Smooth muscle cell (in vitro differentiated cells): Measurements from ENCODE around the gene KLHL18. TPM values are rescaled to one million over a fixed set of nuclear protein-coding genes. Genes with fewer than 3 reads are reported as not detected.

ENCODE experiments used
- DNase-seq: peaks from one replicate; lab custom pipeline; 2025; ENCODE audit not compliant: unreplicated experiment; lab: John Stamatoyannopoulos, UW
- H2AFZ ChIP-seq: fragments of 200-600 bp; sonication (generic); 2 replicates; pipeline ENCODE4 v1.6.0; 2016; ENCODE audit warnings: antibody characterized with exemption, low read depth, mild to moderate bottlenecking
- H3F3A ChIP-seq: fragments of 200-600 bp; sonication (generic); 2 replicates; pipeline ENCODE4 v1.6.0; 2017; ENCODE audit warnings: antibody characterized with exemption, low read depth
- H3K27ac ChIP-seq: fragments of 200-600 bp; sonication (generic); 2 replicates; pipeline ENCODE4 v1.5.1; 2016; ENCODE audit warnings: low read depth, mild to moderate bottlenecking
- H3K27me3 ChIP-seq: fragments of 200-600 bp; sonication (generic); 2 replicates; pipeline ENCODE4 v1.6.1; 2016; ENCODE audit warnings: low read depth, mild to moderate bottlenecking
- H3K36me3 ChIP-seq: fragments of 200-600 bp; sonication (generic); 2 replicates; pipeline ENCODE4 v1.5.1; 2016; ENCODE audit warnings: low read depth
- H3K4me1 ChIP-seq: fragments of 200-600 bp; sonication (generic); 2 replicates; pipeline ENCODE4 v1.5.1; 2016; ENCODE audit warnings: low read depth
- H3K4me2 ChIP-seq: fragments of 200-600 bp; sonication (generic); 2 replicates; pipeline ENCODE4 v1.6.0; 2016; ENCODE audit warnings: mild to moderate bottlenecking
- H3K4me3 ChIP-seq: fragments of 200-600 bp; sonication (generic); 2 replicates; pipeline ENCODE4 v1.5.1; 2016; ENCODE audit warnings: mild to moderate bottlenecking
- H3K79me2 ChIP-seq: fragments of 200-600 bp; sonication (generic); 2 replicates; pipeline ENCODE4 v1.6.0; 2016; ENCODE audit warnings: low read depth, mild to moderate bottlenecking
- H3K9ac ChIP-seq: fragments of 200-600 bp; sonication (generic); 2 replicates; pipeline ENCODE4 v1.6.0; 2016; ENCODE audit warnings: low read depth
- H3K9me3 ChIP-seq: fragments of 200-600 bp; sonication (generic); replicated peaks from 2 replicates; pipeline ENCODE4 v1.5.1; 2016; ENCODE audit warnings: low read depth
- H4K20me1 ChIP-seq: fragments of 200-600 bp; sonication (generic); 2 replicates; pipeline ENCODE4 v1.6.0; 2016; ENCODE audit warnings: low read depth
- WGBS: methylation state at CpG from one replicate; pipeline ENCODE4 v1.1.7; 2016; ENCODE audit warnings: low lambda C conversion rate; 5-methylcytosine and 5-hydroxymethylcytosine counted together
- polyA plus RNA-seq: library from polyadenylated mRNA; unstranded; fragments of >200 nt; fragmentation: Nextera tagmentation; extraction: Ambion mirVana; gene quantifications from 2 replicates; pipeline ENCODE4 v1.2.1, GENCODE V29; 2016
- total RNA-seq: library from RNA; depleted of rRNA; stranded (reverse); fragments of >200 nt; gene quantifications from 2 replicates; pipeline ENCODE4 v1.2.3, GENCODE V29; 2014
- TF ChIP-seq, protein P1 (sequence below): fragments of 200-600 bp; sonication (generic); IDR thresholded peaks from 2 replicates; pipeline ENCODE4 v1.5.1; 2017; ENCODE audit warnings: borderline replicate concordance, mild to moderate bottlenecking, antibody characterized with exemption; ENCODE audit not compliant: insufficient read depth, poor library complexity, severe bottlenecking

KLHL18 gene
- total and polyA plus RNA-seq, 2 experiments from 2014 or later: 17.6 to 17.8 TPM

DNA sequence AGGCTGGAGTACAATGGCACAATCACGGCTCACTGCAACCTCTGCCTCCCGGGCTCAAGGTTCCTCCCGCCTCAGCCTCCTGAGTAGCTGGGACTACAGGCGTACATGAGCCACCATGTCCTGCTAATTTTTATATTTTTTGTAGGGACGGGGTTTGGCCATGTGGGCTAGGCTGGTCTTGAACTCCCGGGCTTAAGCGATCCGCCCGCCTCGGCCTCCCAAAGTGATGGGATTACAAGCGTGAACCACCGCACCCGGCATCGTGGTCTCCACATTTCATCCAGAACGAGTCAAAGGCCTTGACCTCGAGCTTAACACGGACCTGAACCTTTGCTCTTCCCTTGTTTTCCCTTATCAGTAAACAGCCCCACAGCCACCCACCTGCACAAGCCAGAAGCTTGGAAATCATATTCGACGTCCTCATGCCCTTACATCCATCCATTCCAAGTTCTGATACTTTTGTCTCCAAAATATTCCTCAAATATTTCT is 96.7 kb downstream of the KLHL18 start:
- H3F3A ChIP-seq: peaks cover 5% of the 10 kb centered on the region
- H3K4me2 ChIP-seq: peak overlapping the region; percentile 96
- no peaks in the 10 kb centered on the region for H3K36me3 ChIP-seq
- H2AFZ ChIP-seq: no peak overlapping the region
- WGBS: 95% methylated on average over 18 of the region's 19 CpGs
- H4K20me1 ChIP-seq: peaks cover 27% of the 10 kb centered on the region
- H3K4me3 ChIP-seq: peak overlapping the region; percentile 72
- H3K9me3 ChIP-seq: no peaks in the 10 kb centered on the region
- H3K4me1 ChIP-seq: peaks cover 18% of the 10 kb centered on the region
- H3K27ac ChIP-seq: peak overlapping the region; percentile 95
- no peaks in the 10 kb centered on the region for H3K27me3 ChIP-seq
- DNase-seq: no peak
- peak overlapping the region; percentile 97 for H3K9ac ChIP-seq
- peaks cover 45% of the 10 kb centered on the region for H3K79me2 ChIP-seq
- TF ChIP-seq, protein P1, sequence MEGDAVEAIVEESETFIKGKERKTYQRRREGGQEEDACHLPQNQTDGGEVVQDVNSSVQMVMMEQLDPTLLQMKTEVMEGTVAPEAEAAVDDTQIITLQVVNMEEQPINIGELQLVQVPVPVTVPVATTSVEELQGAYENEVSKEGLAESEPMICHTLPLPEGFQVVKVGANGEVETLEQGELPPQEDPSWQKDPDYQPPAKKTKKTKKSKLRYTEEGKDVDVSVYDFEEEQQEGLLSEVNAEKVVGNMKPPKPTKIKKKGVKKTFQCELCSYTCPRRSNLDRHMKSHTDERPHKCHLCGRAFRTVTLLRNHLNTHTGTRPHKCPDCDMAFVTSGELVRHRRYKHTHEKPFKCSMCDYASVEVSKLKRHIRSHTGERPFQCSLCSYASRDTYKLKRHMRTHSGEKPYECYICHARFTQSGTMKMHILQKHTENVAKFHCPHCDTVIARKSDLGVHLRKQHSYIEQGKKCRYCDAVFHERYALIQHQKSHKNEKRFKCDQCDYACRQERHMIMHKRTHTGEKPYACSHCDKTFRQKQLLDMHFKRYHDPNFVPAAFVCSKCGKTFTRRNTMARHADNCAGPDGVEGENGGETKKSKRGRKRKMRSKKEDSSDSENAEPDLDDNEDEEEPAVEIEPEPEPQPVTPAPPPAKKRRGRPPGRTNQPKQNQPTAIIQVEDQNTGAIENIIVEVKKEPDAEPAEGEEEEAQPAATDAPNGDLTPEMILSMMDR: no peak

DNA sequence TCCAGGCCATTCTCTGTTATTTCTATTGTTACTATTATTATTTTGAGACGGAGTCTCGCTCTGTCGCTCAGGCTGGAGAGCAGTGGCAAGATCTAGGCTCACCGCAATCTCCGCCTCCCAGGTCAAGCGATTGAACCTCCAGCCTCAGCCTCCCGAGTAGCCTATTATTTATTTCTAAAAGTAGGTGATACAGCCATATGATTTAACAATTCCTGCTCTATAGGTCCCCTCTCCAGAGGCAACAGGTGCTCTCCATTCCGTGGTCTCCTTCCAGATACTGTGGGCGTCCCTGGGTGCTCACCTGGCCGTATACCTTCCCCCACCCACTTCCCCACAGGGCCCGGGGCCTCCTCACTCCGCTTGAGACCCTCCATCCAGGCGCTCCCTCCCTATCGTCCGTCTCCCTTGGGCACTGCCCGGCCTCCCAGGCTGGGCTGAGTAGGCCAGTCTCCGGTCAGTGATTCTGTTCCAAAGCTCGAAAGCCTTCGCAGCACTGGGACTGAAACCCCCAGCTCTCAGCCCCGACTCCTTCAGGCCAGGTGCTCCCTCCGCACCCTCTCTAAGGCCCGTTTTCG is 97.4 kb downstream of the KLHL18 start:
- Histone ChIP-seq H3K27me3 (no peaks in the 10 kb centered on the region), H3K4me2 (peak overlapping the region; percentile 96), H3K9me3 (no peaks in the 10 kb centered on the region), H4K20me1 (peaks cover 32% of the 10 kb centered on the region), H3K4me3 (peak overlapping the region; percentile 72), H3K79me2 (peaks cover 51% of the 10 kb centered on the region), H3K9ac (peak overlapping the region; percentile 97), H3K36me3 (no peaks in the 10 kb centered on the region), H3K27ac (peak overlapping the region; percentile 95), H2AFZ (peak overlapping the region; percentile 42), H3K4me1 (peaks cover 18% of the 10 kb centered on the region), H3F3A (peaks cover 5% of the 10 kb centered on the region)
- 18% methylated on average over 17 of the region's 23 CpGs for WGBS
- TF ChIP-seq, protein P1: no peak
- DNase-seq: no peak

DNA sequence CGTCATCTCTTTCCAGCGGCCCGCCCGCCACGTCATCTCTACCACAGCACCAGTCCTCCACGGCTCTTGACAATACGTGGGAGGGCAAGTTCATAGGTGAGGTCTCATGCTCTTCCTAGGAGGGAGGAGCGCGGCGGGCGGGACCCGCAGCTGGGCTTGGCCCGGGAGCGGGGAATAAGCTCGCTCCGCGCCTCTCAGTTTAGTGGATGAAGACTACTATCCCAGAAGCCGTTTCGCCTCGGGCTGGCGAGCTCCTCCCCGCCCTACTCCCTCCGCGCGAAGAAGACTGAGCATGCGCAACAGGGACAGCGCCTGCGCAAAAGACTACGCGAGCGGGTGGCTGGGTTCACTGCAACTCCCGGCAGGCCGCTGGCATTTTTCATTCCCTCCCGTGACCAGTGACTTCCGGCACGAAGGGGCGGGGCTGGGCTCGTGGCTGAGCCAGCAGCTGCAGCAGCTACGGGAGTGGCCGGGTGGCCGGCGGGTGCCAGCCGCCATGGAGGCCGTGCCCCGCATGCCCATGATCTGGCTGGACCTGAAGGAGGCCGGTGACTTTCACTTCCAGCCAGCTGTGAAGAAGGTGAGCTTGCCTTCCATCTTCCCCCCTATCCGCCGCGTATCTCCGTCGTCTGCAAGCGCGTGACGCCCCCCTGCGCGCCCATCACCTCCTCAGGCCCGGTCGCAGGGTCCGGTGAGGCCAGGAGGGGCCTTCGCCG is 98.0 kb downstream of the KLHL18 start, which contains the start of gene PTPN23:
Gene PTPN23, plus strand, starts transcription at position 421 of the 716 bp plus-strand sequence. Its CDS starts 76 bp downstream, at position 497.
- peaks cover 18% of the 10 kb centered on the region for H3K4me1 ChIP-seq
- peaks cover 5% of the 10 kb centered on the region for H3F3A ChIP-seq
- no peaks in the 10 kb centered on the region for H3K9me3 ChIP-seq
- H3K27me3 ChIP-seq: no peaks in the 10 kb centered on the region
- DNase-seq: peak; percentile 98
- WGBS: under 1% methylated on average over 58 of the region's 61 CpGs
- peak within 1 kb of the TSS; percentile 97 for H3K9ac ChIP-seq
- H4K20me1 ChIP-seq: peaks cover 39% of the 10 kb centered on the region
- H3K4me3 ChIP-seq: peak within 1 kb of the TSS; percentile 72
- H3K4me2 ChIP-seq: peak within 1 kb of the TSS; percentile 96
- TF ChIP-seq, protein P1: no peak
- no peaks in the 10 kb centered on the region for H3K36me3 ChIP-seq
- peak within 1 kb of the TSS; percentile 95 for H3K27ac ChIP-seq
- H3K79me2 ChIP-seq: peaks cover 58% of the 10 kb centered on the region
- H2AFZ ChIP-seq: peak within 1 kb of the TSS; percentile 50
